GM13976 (cell line): ENCODE measurements around the gene MEF2B.

Experiments
- DNase-seq: peaks from one replicate; pipeline ENCODE4 v3.0.0; 2012; ENCODE audit warnings: low spot score
- in situ Hi-C: fragments of 300-500 bp; cut with MboI; formaldehyde crosslinking; loops from one replicate; pipeline ENCODE4 v1.12.0; 2022; ENCODE audit warnings: low sequenced_read_pairs, mixed read lengths, inconsistent platforms; ENCODE audit not compliant: unreplicated experiment
- TF ChIP-seq, protein P1 (sequence below): IDR thresholded peaks from 2 replicates; pipeline ENCODE4 v1.5.1; 2012; ENCODE audit warnings: borderline replicate concordance, mild to moderate bottlenecking; ENCODE audit not compliant: insufficient read depth; ENCODE audit errors: extremely low read depth, missing control alignments, control extremely low read depth

Gene MEF2B

DNA sequence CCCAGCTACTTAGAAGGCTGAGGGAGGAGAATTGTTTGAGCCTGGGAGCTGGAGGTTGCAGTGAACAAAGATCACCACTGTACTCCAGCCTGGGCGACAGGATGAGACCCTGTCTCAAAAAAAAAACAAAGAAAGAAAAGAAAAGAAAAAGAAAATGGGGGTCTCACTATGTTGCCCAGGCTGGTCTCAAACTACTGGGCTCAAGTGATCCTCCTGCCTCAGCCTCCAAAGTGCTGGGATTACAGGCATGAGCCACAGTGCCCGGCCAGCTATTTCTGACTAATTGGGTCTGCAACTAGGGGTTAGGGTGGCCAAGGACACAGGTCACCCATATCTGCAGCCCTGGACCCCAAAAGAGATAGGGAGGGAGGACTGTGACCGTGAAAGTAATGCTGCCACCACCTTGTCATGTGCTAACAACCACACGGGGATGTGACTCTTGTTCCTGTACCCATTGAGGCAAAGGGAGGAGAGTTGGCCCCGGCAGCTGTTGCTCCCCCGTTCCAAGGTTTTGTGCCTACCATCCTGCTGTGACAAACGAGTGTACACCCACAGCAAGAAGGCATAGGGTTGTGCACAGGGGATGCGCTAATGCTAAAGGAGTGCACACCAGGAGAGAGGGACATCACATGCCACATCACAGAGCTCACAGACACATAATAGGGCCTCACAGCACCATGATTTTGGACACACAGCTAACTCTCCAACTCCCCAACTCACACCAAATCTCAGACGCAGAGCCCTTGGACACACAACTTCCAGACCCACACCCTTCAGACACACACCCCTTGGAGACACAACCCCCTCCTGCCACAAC is 619 bp downstream of the MEF2B start:
- in situ Hi-C loops, result no loop called here
- no peak for DNase-seq
- TF ChIP-seq, protein P1, sequence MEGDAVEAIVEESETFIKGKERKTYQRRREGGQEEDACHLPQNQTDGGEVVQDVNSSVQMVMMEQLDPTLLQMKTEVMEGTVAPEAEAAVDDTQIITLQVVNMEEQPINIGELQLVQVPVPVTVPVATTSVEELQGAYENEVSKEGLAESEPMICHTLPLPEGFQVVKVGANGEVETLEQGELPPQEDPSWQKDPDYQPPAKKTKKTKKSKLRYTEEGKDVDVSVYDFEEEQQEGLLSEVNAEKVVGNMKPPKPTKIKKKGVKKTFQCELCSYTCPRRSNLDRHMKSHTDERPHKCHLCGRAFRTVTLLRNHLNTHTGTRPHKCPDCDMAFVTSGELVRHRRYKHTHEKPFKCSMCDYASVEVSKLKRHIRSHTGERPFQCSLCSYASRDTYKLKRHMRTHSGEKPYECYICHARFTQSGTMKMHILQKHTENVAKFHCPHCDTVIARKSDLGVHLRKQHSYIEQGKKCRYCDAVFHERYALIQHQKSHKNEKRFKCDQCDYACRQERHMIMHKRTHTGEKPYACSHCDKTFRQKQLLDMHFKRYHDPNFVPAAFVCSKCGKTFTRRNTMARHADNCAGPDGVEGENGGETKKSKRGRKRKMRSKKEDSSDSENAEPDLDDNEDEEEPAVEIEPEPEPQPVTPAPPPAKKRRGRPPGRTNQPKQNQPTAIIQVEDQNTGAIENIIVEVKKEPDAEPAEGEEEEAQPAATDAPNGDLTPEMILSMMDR, result no peak

DNA sequence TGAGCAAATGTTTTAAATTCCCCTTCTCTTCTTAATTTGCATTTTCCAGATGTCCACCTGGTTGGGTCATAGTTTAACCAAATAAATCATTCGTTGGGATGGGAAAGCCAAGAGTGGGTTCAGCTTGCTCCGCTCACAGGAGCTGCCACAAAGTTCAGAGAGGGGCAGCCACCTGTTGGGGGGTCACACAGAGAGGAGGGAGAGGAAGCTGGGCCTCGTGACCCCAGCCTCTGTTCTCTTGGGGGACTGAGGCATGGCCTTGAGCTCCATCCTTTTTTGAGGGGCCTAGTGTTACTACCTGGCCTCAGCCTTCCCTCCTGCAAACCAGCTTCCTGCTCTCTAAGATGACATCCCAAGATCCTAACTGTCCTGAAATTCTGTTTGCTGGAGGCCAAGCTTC is 2.5 kb downstream of the MEF2B start:
- in situ Hi-C loops, result no loop called here
- TF ChIP-seq, protein P1, result no peak
- no peak for DNase-seq

DNA sequence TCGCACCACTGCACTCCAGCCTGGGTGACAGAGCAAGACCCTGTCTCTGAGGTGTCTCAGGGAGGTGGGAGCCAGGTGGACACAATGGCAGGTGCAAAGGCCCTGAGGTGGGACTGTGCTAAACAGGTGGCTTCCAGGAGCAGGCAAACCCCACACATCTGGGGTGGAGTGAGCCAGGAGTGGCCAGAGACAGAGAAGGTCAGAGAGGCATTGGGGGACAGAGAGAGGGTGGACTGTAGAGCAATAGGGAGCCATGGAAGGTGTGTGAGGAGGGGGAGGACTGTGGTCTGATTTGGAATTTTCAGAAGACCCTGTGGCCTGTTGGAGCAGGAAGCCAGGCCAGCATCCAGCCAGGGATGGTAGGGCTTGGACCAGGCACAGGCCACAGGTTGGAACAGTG is 4.7 kb downstream of the MEF2B start:
- in situ Hi-C loops, result no loop called here
- DNase-seq, result no peak
- TF ChIP-seq, protein P1, result no peak

DNA sequence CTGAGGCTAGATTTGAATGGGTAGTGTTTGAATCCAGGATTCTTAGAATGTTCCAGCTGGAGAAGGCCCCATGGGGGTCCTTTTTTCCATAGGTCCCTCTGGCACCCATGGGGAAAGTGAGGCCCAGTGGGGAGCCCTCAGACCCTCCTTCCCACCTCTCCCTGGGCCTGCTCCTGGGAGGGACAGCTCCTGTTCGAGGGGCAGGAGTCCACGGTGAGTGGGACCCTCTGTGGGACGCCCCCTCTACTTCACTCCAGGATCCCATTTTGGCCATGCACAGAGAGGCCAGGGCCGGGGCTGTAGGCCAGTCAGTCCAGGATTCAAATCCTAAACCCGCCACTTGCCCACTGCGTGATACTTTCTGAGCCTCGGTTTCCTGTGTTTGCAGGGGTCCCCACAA is 7.6 kb downstream of the MEF2B start:
- DNase-seq, result no peak

DNA sequence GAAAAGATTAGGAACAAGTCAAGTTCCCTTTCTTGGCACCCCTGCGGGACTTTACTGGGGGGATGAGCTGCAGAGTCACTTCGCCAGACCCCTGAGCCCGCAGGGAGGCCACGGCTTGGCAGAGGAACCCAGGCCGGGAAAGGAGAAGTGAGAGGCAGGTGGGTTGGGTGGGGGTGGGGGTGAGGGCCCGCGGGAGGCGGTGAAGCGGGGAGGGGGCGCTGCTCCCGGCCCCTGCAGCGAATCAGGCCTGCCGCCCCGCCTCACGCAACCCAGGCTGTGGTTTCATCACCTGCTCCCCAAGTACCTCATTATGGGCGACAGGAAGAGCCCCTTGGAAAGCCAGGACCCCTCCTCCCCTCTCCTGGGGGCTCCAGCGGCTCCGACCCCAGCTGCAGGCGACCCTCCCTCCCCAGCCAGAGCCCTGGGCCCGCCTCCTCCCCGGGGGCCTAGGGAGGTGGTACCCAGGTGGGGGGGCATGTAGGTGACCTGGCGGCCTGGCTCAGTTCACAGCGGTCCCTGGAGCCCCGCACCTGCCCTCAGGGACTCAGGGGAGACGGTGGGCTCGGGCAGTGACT is 9.5 kb downstream of the MEF2B start:
- peak; percentile 79 for DNase-seq
- in situ Hi-C loops, result no loop called here
- TF ChIP-seq, protein P1, result no peak

More for the DNA sequence above, 7.6 kb downstream of the MEF2B start:
- TF ChIP-seq, protein P1, result no peak
- in situ Hi-C loops, result no loop called here

DNA sequence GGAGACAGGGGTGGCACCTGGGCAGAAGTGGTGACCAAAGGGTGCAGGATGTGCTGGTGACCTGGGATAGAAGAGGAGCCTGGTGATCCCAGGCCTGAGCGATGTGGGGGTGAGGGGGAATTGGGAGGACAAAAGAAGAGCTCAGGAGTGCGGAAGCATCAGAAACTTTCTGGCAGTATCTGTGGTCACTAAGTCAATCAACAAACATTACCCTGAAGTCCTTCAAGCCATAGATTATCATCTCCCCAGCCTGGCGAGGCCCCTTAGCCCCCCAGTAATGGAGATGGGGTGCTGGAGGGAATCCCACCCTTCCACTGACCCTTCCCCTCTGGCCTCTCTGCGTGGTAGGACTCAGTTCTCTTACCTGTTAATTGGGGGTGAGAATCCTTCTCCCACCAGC is 10.5 kb downstream of the MEF2B start:
- TF ChIP-seq, protein P1, result no peak

More for the DNA sequence above, 10.5 kb downstream of the MEF2B start:
- in situ Hi-C loops, result no loop called here
- no peak for DNase-seq
